Urinary bladder (tissue), 2 donors: ENCODE measurements around the gene RP9. TPM values are rescaled to one million over a fixed set of nuclear protein-coding genes. Genes with fewer than 3 reads are reported as not detected.

Experiments
- polyA plus RNA-seq: library from polyadenylated mRNA; stranded (reverse); fragments of 200-250 nt; gene quantifications from one replicate; pipeline ENCODE4 v1.2.3, GENCODE V29; 2013
- small RNA-seq: library from RNA; depleted of rRNA; stranded (forward); fragments of <200 nt; gene quantifications from one replicate; pipeline ENCODE3, GENCODE V24; 2014
- total RNA-seq: library from RNA; depleted of rRNA; stranded (reverse); fragments of >200 nt; gene quantifications from one replicate; pipeline ENCODE4 v1.2.3, GENCODE V29; 2014
- donor health status: healthy.

The RP9 gene
- total and polyA plus RNA-seq, 2 donors, result 7.8 to 10.1 TPM

Small RNA genes within 50 kb of the gene (small RNA-seq; reads per million reads assigned to genes)
- gene AC074338.1 (not detected), gene RN7SL505P (not detected)

Other genes with a start within 250 kb of the RP9 start
- gene KBTBD2, start 217.6 kb downstream of the RP9 start, total RNA-seq, result 64.8 TPM
- gene KBTBD2, start 217.6 kb downstream of the RP9 start, polyA plus RNA-seq, result 19.5 TPM
- 232 TPM for gene FKBP9, start 152.0 kb downstream of the RP9 start, total RNA-seq
- gene FKBP9, start 152.0 kb downstream of the RP9 start, polyA plus RNA-seq, result 75.1 TPM
- gene NT5C3A, start 46.6 kb downstream of the RP9 start, total RNA-seq, result 61.4 TPM
- 15.8 TPM for gene NT5C3A, start 46.6 kb downstream of the RP9 start, polyA plus RNA-seq
- gene BBS9, start 20.2 kb upstream of the RP9 start, total RNA-seq, result 72.8 TPM
- gene BBS9, start 20.2 kb upstream of the RP9 start, polyA plus RNA-seq, result 7.3 TPM